Sciatic nerve (tissue), 2 donors: Measurements from ENCODE around the gene KCNJ16. TPM values are rescaled to one million over a fixed set of nuclear protein-coding genes. Genes with fewer than 3 reads are reported as not detected.
"Not testable (repeated sequence)": the region's sequence is repeated elsewhere in the genome, so short reads cannot be mapped to it uniquely, and the experiment has no call there.

Experiments
- ATAC-seq: fragments of 200-7000 bp; cut with Tn5 transposase; one replicate; pipeline ENCODE4 v1.9.1; 2020; ENCODE audit warnings: mild to moderate bottlenecking, moderate library complexity
- DNase-seq: peaks from one replicate; pipeline ENCODE4 v3.0.0-alpha.2; 2020; ENCODE audit warnings: low spot score
- intact Hi-C: fragments of 100-400 bp; cut with DNase I; formaldehyde crosslinking; loops from one replicate; pipeline ENCODE4 v1.14.2; 2022
- total RNA-seq: library from RNA; stranded (reverse); fragmentation: NEBNext Ultra II Directional; extraction: Animal tissue kit (Norgen Biotek cat#: 25700); gene quantifications from one replicate; pipeline ENCODE4 v1.2.1, GENCODE V29; 2021
- donor health status: DM: no; HTN: no; CAD: no.
- donor health status: DM: no; HTN: no; CAD: no.

The KCNJ16 gene
- 10.3 TPM for total RNA-seq

- no peak for ATAC-seq
- no peak for DNase-seq
- intact Hi-C loops, result no loop called here
These were observed at the start of gene KCNJ16 for GRCh38 chr17:70074956-70075355. Gene KCNJ16 (plus strand): TSS chr17:70075225. CDS start chr17:70132088, 56,863 bp downstream.

GRCh38 chr17:70028397-70028796, 46.6 kb upstream of the KCNJ16 start:
- ATAC-seq (no peak), DNase-seq (no peak)
- intact Hi-C loops, result no loop called here

- intact Hi-C loops, result no loop called here
- DNase-seq, result no peak
- ATAC-seq, result no peak
These were observed 45.9 kb upstream of the KCNJ16 start for GRCh38 chr17:70028978-70029767.

GRCh38 chr17:70030371-70030770, 44.7 kb upstream of the KCNJ16 start:
- DNase-seq (no peak), ATAC-seq (no peak)
- intact Hi-C loops, result no loop called here

GRCh38 chr17:70031341-70031740, 43.7 kb upstream of the KCNJ16 start:
- ATAC-seq, result no peak
- DNase-seq, result no peak
- intact Hi-C loops, result no loop called here

- DNase-seq (no peak), ATAC-seq (no peak)
- intact Hi-C loops, result no loop called here
These were observed 41.9 kb upstream of the KCNJ16 start for GRCh38 chr17:70033165-70033564.

- no peak for ATAC-seq
- DNase-seq, result no peak
- intact Hi-C loops, result no loop called here
These were observed 40.9 kb upstream of the KCNJ16 start for GRCh38 chr17:70034158-70034557.

- no peak for ATAC-seq
- intact Hi-C loops, result no loop called here
- no peak for DNase-seq
These were observed 37.5 kb upstream of the KCNJ16 start for GRCh38 chr17:70037498-70037897.

- intact Hi-C loops, result no loop called here
- ATAC-seq (no peak), DNase-seq (no peak)
These were observed 34.7 kb upstream of the KCNJ16 start for GRCh38 chr17:70040336-70040735.

GRCh38 chr17:70041061-70041460, 34.0 kb upstream of the KCNJ16 start:
- intact Hi-C loops, result no loop called here

GRCh38 chr17:70041540-70041939, 33.5 kb upstream of the KCNJ16 start:
- DNase-seq (no peak), ATAC-seq (no peak)
- intact Hi-C loops, result no loop called here

More at GRCh38 chr17:70041061-70041460, 34.0 kb upstream of the KCNJ16 start:
- no peak for DNase-seq
- no peak for ATAC-seq

- DNase-seq, ATAC-seq, intact Hi-C loops: not testable (repeated sequence)
These were observed 29.2 kb upstream of the KCNJ16 start for GRCh38 chr17:70045780-70046179.

GRCh38 chr17:70047619-70048419, 27.2 kb upstream of the KCNJ16 start:
- DNase-seq (no peak), ATAC-seq (peak; percentile 79)
- intact Hi-C loops, result no loop called here

- intact Hi-C loops, result no loop called here
- DNase-seq (no peak), ATAC-seq (no peak)
These were observed 25.0 kb upstream of the KCNJ16 start for GRCh38 chr17:70049801-70050591.

GRCh38 chr17:70050931-70051330, 24.1 kb upstream of the KCNJ16 start:
- intact Hi-C loops, result no loop called here
- DNase-seq (no peak), ATAC-seq (peak; percentile 69)

- DNase-seq (no peak), ATAC-seq (peak; percentile 75)
- intact Hi-C loops, result no loop called here
These were observed 21.5 kb upstream of the KCNJ16 start for GRCh38 chr17:70053241-70054234.

GRCh38 chr17:70055000-70055399, 20.0 kb upstream of the KCNJ16 start:
- ATAC-seq, result no peak
- DNase-seq, result no peak

GRCh38 chr17:70059071-70059470, 16.0 kb upstream of the KCNJ16 start:
- intact Hi-C loops, result no loop called here
- ATAC-seq (no peak), DNase-seq (no peak)

More at GRCh38 chr17:70055000-70055399, 20.0 kb upstream of the KCNJ16 start:
- intact Hi-C loops, result no loop called here
